Mammary epithelial cell (primary cell): ENCODE results near the gene TTC23L.

Experiments used
- EZH2 ChIP-seq: IDR thresholded peaks from 2 replicates; pipeline ENCODE4 v1.6.1; 2012; ENCODE audit warnings: low read length, inconsistent platforms, borderline replicate concordance
- TF ChIP-seq, protein P1 (sequence below), 2 donors: IDR thresholded peaks in 1 of 2; conservative IDR thresholded peaks in 1 of 2; 2 replicates each; pipeline ENCODE4 v1.5.1; 2011 to 2012; ENCODE audit warnings: inconsistent platforms in 2 of 2, low read length in 2 of 2, mild to moderate bottlenecking in 2 of 2, control low read depth in 1 of 2, low read depth in 1 of 2; ENCODE audit not compliant: insufficient read depth in 1 of 2; ENCODE audit errors: extremely low read depth in 1 of 2

DNA sequence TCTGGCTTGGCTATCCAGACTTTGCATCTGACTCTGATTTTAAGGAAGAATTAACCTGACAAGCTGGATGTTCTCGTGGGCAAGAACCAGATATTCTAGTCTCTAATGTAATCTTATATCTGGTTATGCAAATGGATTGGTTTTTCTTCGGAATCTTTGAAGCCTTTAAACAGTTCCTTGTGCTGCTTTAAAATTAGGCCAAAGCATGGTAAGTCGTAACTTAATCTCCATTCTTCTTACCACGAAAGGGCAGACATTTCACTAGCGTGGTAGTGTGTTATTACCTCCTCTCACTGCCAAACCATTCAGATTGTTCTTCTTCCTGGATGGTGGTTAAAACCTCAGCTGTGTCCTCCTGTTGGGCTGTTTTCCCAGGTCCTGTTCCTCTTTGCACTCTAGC is 34.1 kb upstream of the TTC23L start:
- no peak for TF ChIP-seq EZH2
- TF ChIP-seq, protein P1, sequence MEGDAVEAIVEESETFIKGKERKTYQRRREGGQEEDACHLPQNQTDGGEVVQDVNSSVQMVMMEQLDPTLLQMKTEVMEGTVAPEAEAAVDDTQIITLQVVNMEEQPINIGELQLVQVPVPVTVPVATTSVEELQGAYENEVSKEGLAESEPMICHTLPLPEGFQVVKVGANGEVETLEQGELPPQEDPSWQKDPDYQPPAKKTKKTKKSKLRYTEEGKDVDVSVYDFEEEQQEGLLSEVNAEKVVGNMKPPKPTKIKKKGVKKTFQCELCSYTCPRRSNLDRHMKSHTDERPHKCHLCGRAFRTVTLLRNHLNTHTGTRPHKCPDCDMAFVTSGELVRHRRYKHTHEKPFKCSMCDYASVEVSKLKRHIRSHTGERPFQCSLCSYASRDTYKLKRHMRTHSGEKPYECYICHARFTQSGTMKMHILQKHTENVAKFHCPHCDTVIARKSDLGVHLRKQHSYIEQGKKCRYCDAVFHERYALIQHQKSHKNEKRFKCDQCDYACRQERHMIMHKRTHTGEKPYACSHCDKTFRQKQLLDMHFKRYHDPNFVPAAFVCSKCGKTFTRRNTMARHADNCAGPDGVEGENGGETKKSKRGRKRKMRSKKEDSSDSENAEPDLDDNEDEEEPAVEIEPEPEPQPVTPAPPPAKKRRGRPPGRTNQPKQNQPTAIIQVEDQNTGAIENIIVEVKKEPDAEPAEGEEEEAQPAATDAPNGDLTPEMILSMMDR (conservative IDR thresholded peaks at IDR 0.05 in 1 of 2, IDR thresholded peaks at IDR 0.05 in 1 of 2; ENCODE audit: extremely low read depth in 1 of 2, insufficient read depth in 1 of 2, low read depth in 1 of 2, low read length in 2 of 2): no peak
